Measurements from ENCODE around the gene SERPINE1. TPM values are rescaled to one million over a fixed set of nuclear protein-coding genes. Genes with fewer than 3 reads are reported as not detected.

Gene SERPINE1
- total RNA-seq, 4 donors from 2014 or later: 6.0 to 25.5 (median 11.4) TPM

- no peak for TF ChIP-seq CTCF (IDR thresholded peaks at IDR 0.05; ENCODE audit: low read depth)
These were observed 30.1 kb downstream of the SERPINE1 start for GRCh38 chr7:101156866-101157589.

- no peak for TF ChIP-seq CTCF (IDR thresholded peaks at IDR 0.05; ENCODE audit: low read depth)
These were observed 33.1 kb downstream of the SERPINE1 start for GRCh38 chr7:101159696-101160674.

GRCh38 chr7:101160910-101161309, 34.0 kb downstream of the SERPINE1 start:
- no peak for TF ChIP-seq CTCF (IDR thresholded peaks at IDR 0.05; ENCODE audit: low read depth)

- TF ChIP-seq CTCF (IDR thresholded peaks at IDR 0.05; ENCODE audit: low read depth): no peak
These were observed 35.0 kb downstream of the SERPINE1 start for GRCh38 chr7:101161692-101162471.

- TF ChIP-seq CTCF (IDR thresholded peaks at IDR 0.05; ENCODE audit: low read depth): no peak
These were observed 35.8 kb downstream of the SERPINE1 start for GRCh38 chr7:101162551-101163278.

- no peak for TF ChIP-seq CTCF (IDR thresholded peaks at IDR 0.05; ENCODE audit: low read depth)
These were observed 36.6 kb downstream of the SERPINE1 start for GRCh38 chr7:101163279-101164070.
